HFF-Myc (cell line): Measurements from ENCODE around the gene TTLL10.

Source experiments
- DNase-seq: peaks from one replicate; pipeline ENCODE4 v3.0.0-alpha.2; 2011; ENCODE audit warnings: low read depth; ENCODE audit errors: extremely low read depth
- H3K4me3 ChIP-seq: replicated peaks from 2 replicates; pipeline ENCODE4 v1.5.1; 2011; ENCODE audit warnings: low read depth, mild to moderate bottlenecking, control low read depth, low read length
- TF ChIP-seq, protein P1 (sequence below): IDR thresholded peaks from 2 replicates; pipeline ENCODE4 v1.5.1; 2012; ENCODE audit warnings: mild to moderate bottlenecking, low read depth, low read length, control low read depth; ENCODE audit errors: missing control alignments

Gene TTLL10

DNA sequence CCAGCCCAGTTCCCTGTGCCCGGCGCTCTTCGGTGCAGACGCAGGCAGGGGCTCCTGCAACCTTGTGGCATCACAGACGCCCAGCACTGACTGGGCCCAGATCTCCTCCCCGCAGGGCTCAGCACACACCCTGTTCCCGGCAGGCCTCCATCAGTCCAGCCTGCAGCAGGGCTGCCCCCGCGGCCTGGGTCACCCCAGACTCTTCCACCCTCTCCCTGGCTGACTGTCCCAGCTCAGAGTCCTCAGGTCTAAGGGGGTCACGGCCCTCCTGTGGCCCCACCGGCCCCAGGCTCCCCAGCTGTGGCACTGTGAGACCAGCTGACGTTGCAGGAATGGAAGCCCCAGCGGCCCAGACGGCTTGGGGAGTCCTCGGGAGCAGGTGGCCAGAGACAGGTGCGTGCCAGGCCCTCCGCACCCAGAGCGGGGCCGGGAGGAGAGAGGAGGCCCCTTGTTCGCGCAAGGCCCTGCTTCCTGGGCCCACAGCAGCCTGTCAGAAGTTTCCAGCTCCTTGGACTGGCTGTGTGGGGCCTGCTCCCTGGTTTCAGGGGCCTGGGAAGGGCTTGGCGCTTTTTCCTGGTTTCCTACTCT, 62.6 kb downstream of the TTLL10 start:
- TF ChIP-seq, protein P1, sequence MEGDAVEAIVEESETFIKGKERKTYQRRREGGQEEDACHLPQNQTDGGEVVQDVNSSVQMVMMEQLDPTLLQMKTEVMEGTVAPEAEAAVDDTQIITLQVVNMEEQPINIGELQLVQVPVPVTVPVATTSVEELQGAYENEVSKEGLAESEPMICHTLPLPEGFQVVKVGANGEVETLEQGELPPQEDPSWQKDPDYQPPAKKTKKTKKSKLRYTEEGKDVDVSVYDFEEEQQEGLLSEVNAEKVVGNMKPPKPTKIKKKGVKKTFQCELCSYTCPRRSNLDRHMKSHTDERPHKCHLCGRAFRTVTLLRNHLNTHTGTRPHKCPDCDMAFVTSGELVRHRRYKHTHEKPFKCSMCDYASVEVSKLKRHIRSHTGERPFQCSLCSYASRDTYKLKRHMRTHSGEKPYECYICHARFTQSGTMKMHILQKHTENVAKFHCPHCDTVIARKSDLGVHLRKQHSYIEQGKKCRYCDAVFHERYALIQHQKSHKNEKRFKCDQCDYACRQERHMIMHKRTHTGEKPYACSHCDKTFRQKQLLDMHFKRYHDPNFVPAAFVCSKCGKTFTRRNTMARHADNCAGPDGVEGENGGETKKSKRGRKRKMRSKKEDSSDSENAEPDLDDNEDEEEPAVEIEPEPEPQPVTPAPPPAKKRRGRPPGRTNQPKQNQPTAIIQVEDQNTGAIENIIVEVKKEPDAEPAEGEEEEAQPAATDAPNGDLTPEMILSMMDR = no peak
- H3K4me3 ChIP-seq = no peak overlapping the region
- DNase-seq = no peak

DNA sequence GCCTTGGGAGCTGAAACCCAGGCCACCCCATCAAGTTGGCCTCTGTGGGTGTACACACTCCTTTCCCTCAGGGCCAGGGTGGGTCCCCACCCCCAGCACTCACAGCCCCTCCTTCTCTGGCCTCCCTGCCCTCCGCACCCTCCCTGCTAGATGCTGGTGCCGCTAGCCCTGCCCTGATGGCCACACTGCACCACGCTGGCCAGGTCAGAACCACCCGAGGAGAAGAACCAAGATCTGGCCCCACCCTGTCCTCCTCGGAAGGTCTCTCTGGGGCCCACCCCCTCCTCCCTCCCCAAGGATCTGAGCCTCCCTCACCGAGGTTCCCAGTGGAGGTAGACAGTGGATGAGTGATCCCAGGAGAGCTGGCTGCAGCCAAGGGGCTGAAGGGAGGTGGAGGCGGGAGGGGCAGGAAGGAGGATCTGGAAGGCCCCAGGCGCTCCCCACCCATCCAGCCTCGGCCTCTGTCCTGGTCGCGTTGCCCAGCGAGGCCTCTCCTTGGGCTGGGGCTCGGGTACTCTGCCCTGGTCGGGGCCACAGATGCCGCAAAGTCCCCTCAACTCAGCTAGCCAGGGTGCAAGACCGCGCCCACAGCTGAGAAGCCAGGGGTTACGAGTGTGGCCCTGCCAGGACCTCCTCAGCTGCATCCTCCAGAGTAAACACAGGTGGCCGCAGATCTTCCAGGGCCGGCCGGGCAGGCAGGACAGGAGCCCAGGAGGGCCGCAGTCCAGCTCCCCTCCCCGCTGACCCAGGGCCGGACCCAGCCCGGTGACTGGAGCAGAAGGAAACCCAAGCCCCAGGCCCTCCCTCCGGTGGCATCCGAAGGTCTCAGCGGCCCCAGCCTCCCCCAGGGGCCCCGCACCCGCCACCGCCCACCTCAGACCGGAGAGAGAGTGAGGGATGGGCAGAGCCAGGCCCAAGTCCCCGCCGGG, 63.5 kb downstream of the TTLL10 start:
- no peak for DNase-seq
- no peak overlapping the region for H3K4me3 ChIP-seq
- TF ChIP-seq, protein P1 = no peak

DNA sequence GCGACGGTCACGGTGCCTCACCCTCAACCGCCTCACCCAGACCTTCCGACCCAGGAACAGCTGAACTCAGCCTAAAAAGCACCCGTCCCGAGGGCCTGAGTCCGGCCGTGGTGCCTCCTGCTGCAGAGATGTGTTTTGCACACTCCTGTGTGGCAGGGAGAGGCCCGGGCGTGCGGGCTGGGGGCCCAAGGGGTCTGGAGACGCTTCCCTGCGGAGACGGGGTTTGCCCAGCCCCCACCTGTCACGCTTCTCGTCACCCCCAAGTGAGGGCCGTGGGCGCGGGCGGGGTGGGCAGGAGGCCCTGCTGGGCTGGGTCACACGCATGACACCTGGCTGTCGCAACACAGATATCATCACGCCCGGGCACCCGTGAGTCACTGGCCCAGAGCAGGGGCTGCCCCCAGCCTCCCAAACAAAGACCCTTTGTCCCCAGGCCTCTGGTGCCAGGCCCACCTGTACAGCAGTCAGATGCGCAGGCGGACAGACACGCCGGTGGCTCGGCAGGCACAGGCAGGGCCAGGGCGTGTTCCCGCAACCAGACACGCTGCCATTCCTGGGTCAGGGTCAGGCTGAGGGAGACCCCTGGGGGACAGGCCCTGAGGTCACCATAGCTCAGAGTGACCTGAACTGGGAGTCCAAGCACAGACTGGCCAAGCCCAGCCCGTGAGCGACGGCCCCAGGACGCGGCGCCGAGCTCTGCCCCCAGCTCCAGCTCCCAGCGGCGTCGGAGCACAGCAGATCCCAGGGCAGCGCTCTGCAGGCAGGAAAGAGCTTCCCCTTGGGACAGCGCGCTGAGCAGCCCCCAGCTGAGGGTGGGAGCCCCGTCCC, 64.4 kb downstream of the TTLL10 start:
- no peak for DNase-seq
- no peak overlapping the region for H3K4me3 ChIP-seq
- TF ChIP-seq, protein P1 = no peak

DNA sequence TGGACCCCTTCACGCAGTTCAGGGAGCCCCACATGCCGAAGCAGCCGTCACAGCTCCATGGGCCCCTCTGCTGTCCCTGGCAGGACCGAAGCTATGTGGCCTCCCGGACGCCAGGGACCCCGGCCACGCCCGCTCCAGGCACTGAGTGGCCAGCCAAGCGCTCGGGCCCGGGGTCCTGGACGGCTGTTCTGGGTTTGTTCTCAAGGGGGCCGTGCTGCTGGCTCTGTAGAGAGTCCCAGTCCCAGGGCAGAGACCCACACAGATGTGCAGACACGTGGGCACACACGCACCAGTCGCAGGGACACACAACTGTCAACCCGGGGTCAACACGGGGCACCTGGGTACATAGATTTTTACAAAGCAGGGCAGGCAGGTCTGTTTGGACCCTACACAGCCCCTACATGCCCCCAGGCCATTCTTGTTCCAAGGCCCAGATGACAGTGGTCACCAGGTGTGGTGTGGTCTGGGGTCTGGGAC, 65.1 kb downstream of the TTLL10 start:
- no peak overlapping the region for H3K4me3 ChIP-seq
- no peak for DNase-seq
- TF ChIP-seq, protein P1 = no peak

DNA sequence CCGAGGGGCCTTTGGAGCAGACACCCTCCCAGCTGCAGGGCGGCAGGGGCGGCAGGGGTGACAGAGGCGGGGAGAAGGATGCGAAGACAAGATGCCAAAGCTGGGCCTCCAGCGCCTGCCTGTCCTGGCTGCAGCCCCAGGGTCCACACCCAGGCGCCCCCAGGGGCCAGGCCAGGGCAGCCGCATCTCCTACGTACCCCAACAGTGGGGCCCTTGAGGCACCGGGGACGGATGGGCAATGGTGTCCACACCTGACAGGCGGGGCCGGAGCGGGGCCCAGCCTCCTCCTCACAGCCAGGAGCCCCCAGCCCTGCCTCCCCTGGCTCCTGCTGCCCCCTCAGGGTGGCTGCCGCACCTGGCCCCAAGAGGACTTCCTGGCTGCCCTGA, 65.5 kb downstream of the TTLL10 start:
- DNase-seq = no peak
- TF ChIP-seq, protein P1 = no peak
- no peak overlapping the region for H3K4me3 ChIP-seq

DNA sequence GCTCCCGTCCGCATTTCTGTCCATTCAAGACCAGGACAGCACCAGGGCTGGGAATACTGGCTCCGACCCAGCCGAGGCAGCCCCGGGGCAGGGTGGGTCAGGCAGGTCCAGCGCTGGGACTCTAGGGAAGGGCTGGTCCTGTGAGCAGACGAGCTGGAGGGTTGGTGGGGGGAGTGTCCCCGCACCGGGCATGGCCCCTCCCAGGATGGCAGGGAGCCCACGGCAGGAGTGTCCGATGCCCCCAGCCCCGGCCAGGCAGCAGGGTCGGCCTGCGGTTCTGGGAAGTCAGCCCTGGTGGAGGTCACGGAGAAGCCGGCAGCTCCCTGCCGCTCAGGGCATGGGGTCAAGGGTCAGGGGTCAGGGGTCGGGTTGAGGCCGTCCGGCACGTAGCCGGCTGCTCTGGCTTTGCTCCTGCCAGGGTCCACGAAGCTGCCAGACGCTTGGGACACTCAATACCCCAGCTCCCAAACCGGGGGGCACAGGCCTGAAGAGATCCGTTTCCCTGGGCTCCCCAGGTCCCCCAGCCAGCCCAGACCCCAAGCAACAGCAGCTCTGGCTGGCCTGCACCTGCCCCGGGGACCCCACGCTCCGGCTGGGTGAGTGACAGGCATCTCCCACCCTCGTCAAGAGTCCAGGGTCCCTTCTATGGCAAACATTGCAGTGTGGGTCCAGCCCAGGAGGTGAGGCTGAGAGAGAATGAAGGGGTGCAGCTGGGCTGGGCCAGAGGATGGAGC, 66.1 kb downstream of the TTLL10 start:
- no peak for DNase-seq
- TF ChIP-seq, protein P1 = no peak
- no peak overlapping the region for H3K4me3 ChIP-seq
